ENCODE measurements around the gene MEF2B.

GRCh38 chr19:19140476-19140875, 29.6 kb downstream of the MEF2B start:
- no peak for TF ChIP-seq RAD21 (conservative IDR thresholded peaks at IDR 0.05)
- TF ChIP-seq POLR2AphosphoS5 (IDR thresholded peaks at IDR 0.05) = no peak
- TF ChIP-seq, protein P1, sequence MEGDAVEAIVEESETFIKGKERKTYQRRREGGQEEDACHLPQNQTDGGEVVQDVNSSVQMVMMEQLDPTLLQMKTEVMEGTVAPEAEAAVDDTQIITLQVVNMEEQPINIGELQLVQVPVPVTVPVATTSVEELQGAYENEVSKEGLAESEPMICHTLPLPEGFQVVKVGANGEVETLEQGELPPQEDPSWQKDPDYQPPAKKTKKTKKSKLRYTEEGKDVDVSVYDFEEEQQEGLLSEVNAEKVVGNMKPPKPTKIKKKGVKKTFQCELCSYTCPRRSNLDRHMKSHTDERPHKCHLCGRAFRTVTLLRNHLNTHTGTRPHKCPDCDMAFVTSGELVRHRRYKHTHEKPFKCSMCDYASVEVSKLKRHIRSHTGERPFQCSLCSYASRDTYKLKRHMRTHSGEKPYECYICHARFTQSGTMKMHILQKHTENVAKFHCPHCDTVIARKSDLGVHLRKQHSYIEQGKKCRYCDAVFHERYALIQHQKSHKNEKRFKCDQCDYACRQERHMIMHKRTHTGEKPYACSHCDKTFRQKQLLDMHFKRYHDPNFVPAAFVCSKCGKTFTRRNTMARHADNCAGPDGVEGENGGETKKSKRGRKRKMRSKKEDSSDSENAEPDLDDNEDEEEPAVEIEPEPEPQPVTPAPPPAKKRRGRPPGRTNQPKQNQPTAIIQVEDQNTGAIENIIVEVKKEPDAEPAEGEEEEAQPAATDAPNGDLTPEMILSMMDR (IDR thresholded peaks at IDR 0.05; ENCODE audit: poor library complexity, severe bottlenecking) = no peak
- TF ChIP-seq EP300 (conservative IDR thresholded peaks at IDR 0.05; ENCODE audit: poor library complexity, severe bottlenecking) = no peak
- TF ChIP-seq TAF1 (IDR thresholded peaks at IDR 0.05; ENCODE audit: low read depth) = no peak
- TF ChIP-seq MXI1 (conservative IDR thresholded peaks at IDR 0.05; ENCODE audit: poor library complexity, severe bottlenecking) = no peak
- no peak for TF ChIP-seq EZH2 (IDR thresholded peaks at IDR 0.05; ENCODE audit: borderline replicate concordance, insufficient read depth, low read length, poor library complexity, severe bottlenecking)
- TF ChIP-seq SMC3 (conservative IDR thresholded peaks at IDR 0.05; ENCODE audit: poor library complexity) = no peak
